GM12878 (cell line): Measurements from ENCODE around the gene MBOAT1. TPM values are rescaled to one million over a fixed set of nuclear protein-coding genes. Genes with fewer than 3 reads are reported as not detected.

ENCODE experiments used
- ATAC-seq: fragments of 200-7000 bp; cut with Tn5 transposase; 3 replicates; pipeline ENCODE4 v1.9.1; 2020; ENCODE audit warnings: mild to moderate bottlenecking, moderate library complexity
- BruUV-seq: library from RNA; stranded (reverse); fragments of 400-500 nt; replicated peaks from 2 replicates; lab custom pipeline; 2021; lab: Mats Ljungman, UMichigan
- CTCF ChIA-PET: fragments of 300-600 bp; sonication (Branson Sonifier 250); formaldehyde crosslinking; extraction: SDS; loops from one replicate; lab custom pipeline; 2021; ENCODE audit warnings: inconsistent platforms; lab: Yijun Ruan, JAX
- POLR2A ChIA-PET: fragments of 350-600 bp; formaldehyde crosslinking; extraction: SDS; loops from one replicate; lab custom pipeline; 2021; ENCODE audit warnings: inconsistent platforms; lab: Charles Lee
- RAD21 ChIA-PET: fragments of 300-600 bp; sonication (Branson Sonifier 250); formaldehyde crosslinking; loops from one replicate; lab custom pipeline; 2023; ENCODE audit warnings: antibody characterized with exemption; ENCODE audit not compliant: unreplicated experiment; lab: Charles Lee
- SMC1A ChIA-PET: fragments of 300-600 bp; sonication (Branson Sonifier 250); formaldehyde crosslinking; loops from one replicate; lab custom pipeline; 2023; ENCODE audit not compliant: unreplicated experiment, uncharacterized antibody; lab: Charles Lee
- DNase-seq: peaks from one replicate; pipeline ENCODE4 v3.0.0-alpha.2; 2011; ENCODE audit warnings: low read depth, low spot score
- FAIRE-seq: peaks from 3 replicates; lab custom pipeline; 2011; peaks lifted over from hg19 to GRCh38; lab: Jason Lieb, UNC
- H2AFZ ChIP-seq: 2 replicates; pipeline ENCODE4 v1.6.0; 2011; ENCODE audit warnings: low read depth, low read length, control low read depth; ENCODE audit not compliant: control insufficient read depth
- H3K27ac ChIP-seq: 2 replicates; pipeline ENCODE4 v1.5.1; 2011; ENCODE audit warnings: control low read depth; ENCODE audit not compliant: control insufficient read depth, insufficient read depth
- H3K27me3 ChIP-seq, 2 experiments: replicated peaks in 1 of 2; 2 replicates each; pipeline versions ENCODE4 v1.6.0 to v1.6.1; 2011; ENCODE audit warnings: low read length in 1 of 2; ENCODE audit not compliant: control insufficient read depth in 2 of 2, insufficient read depth in 2 of 2
- H3K36me3 ChIP-seq, 2 experiments: 2 replicates each; pipeline ENCODE4 v1.5.1; 2011; ENCODE audit warnings: low read length in 1 of 2; ENCODE audit not compliant: control insufficient read depth in 2 of 2, insufficient read depth in 2 of 2
- H3K4me1 ChIP-seq: 2 replicates; pipeline ENCODE4 v1.6.1; 2011; ENCODE audit warnings: mild to moderate bottlenecking, low read length, moderate library complexity, mixed read lengths; ENCODE audit not compliant: control insufficient read depth, insufficient read depth
- H3K4me2 ChIP-seq: 2 replicates; pipeline ENCODE4 v1.6.0; 2011; ENCODE audit warnings: control low read depth; ENCODE audit not compliant: control insufficient read depth, insufficient read depth
- H3K4me3 ChIP-seq: fragments of 200-600 bp; sonication (generic); 2 replicates; pipeline ENCODE4 v1.5.1; 2016
- H3K79me2 ChIP-seq: 2 replicates; pipeline ENCODE4 v1.6.0; 2011; ENCODE audit warnings: low read length; ENCODE audit not compliant: control insufficient read depth, insufficient read depth
- H3K9ac ChIP-seq: 2 replicates; pipeline ENCODE4 v1.8.0; 2011; ENCODE audit warnings: low read length, control low read depth, mixed read lengths; ENCODE audit not compliant: control insufficient read depth, insufficient read depth
- H3K9me3 ChIP-seq: replicated peaks from 3 replicates; pipeline ENCODE4 v1.5.1; 2011; ENCODE audit warnings: mild to moderate bottlenecking, low read length; ENCODE audit not compliant: control insufficient read depth, insufficient read depth
- H4K20me1 ChIP-seq: 2 replicates; pipeline ENCODE4 v1.6.0; 2011; ENCODE audit not compliant: control insufficient read depth, insufficient read depth
- BRCA1 ChIP-seq: IDR thresholded peaks from 2 replicates; pipeline ENCODE4 v1.6.1; 2011; ENCODE audit warnings: low read depth, low read length, improper control_type of control experiment
- HDAC2 ChIP-seq: fragments of 200-600 bp; sonication (generic); IDR thresholded peaks from 2 replicates; pipeline ENCODE4 v1.6.1; 2017
- IKZF1 ChIP-seq: fragments of 450-650 bp; conservative IDR thresholded peaks from 2 replicates; pipeline ENCODE4 v1.6.1; 2017; ENCODE audit warnings: antibody characterized with exemption, mild to moderate bottlenecking
- KDM1A ChIP-seq: fragments of 200-600 bp; sonication (generic); IDR thresholded peaks from 2 replicates; pipeline ENCODE4 v1.6.1; 2016; ENCODE audit warnings: borderline replicate concordance
- MXI1 ChIP-seq: fragments of 150-350 bp; IDR thresholded peaks from 2 replicates; pipeline ENCODE4 v1.6.1; 2011; ENCODE audit warnings: low read depth, mild to moderate bottlenecking, inconsistent platforms, low read length, improper control_type of control experiment
- MYC ChIP-seq: IDR thresholded peaks from 2 replicates; pipeline ENCODE4 v1.6.1; 2011; ENCODE audit warnings: mild to moderate bottlenecking, low read length, moderate library complexity, inconsistent platforms; ENCODE audit not compliant: insufficient read depth, insufficient replicate concordance, insufficient read length, severe bottlenecking
- NFYB ChIP-seq: IDR thresholded peaks from 2 replicates; pipeline ENCODE4 v1.6.1; 2011; ENCODE audit warnings: low read depth, mild to moderate bottlenecking, low read length, improper control_type of control experiment, moderate library complexity; ENCODE audit not compliant: insufficient read depth
- RBBP5 ChIP-seq: fragments of 200-600 bp; sonication (generic); conservative IDR thresholded peaks from 2 replicates; pipeline ENCODE4 v1.6.1; 2016
- SMAD1 ChIP-seq: fragments of 450-650 bp; IDR thresholded peaks from 2 replicates; pipeline ENCODE4 v1.6.1; 2018; ENCODE audit warnings: mild to moderate bottlenecking, low read depth; ENCODE audit not compliant: partially characterized antibody
- SMARCA5 ChIP-seq: fragments of 450-650 bp; IDR thresholded peaks from 2 replicates; pipeline ENCODE4 v1.6.1; 2017; ENCODE audit warnings: mild to moderate bottlenecking
- SP1 ChIP-seq: IDR thresholded peaks from one replicate; pipeline ENCODE4 v1.6.1; 2011; ENCODE audit warnings: low read depth, low read length
- WRNIP1 ChIP-seq: IDR thresholded peaks from 2 replicates; pipeline ENCODE4 v1.6.1; 2011; ENCODE audit warnings: low read depth, low read length, improper control_type of control experiment, borderline replicate concordance
- YBX1 ChIP-seq: fragments of 450-650 bp; IDR thresholded peaks from 2 replicates; pipeline ENCODE4 v1.6.1; 2016; ENCODE audit warnings: antibody characterized with exemption
- ZBTB33 ChIP-seq: fragments of 450-650 bp; IDR thresholded peaks from 2 replicates; pipeline ENCODE4 v1.6.1; 2017; ENCODE audit warnings: mild to moderate bottlenecking
- ZNF274 ChIP-seq: IDR thresholded peaks from one replicate; pipeline ENCODE4 v1.8.0; 2011; ENCODE audit not compliant: insufficient read length, insufficient read depth
- WGBS: methylation state at CpG from one replicate; pipeline ENCODE4 v1.1.6; 2016; ENCODE audit warnings: low lambda C conversion rate; ENCODE audit not compliant: insufficient replicate concordance, insufficient coverage; ENCODE audit errors: missing lambda C conversion rate; 5-methylcytosine and 5-hydroxymethylcytosine counted together
- in situ Hi-C: fragments of 300-500 bp; cut with MboI; formaldehyde crosslinking; loops from 9 replicates; pipeline ENCODE4 v1.14.3; 2018; ENCODE audit warnings: mixed read lengths
- intact Hi-C: fragments of 100-400 bp; cut with micrococcal nuclease; formaldehyde crosslinking; loops from one replicate; pipeline ENCODE4 v1.14.2; 2022; ENCODE audit not compliant: unreplicated experiment
- polyA plus RNA-seq, 11 experiments: library from polyadenylated mRNA; depleted of rRNA in 4 of 11; unstranded in 6 of 11; stranded (reverse) in 5 of 11; fragments of >200 nt; fragmentation: Nextera tagmentation in 4 of 11; fragmentation: Illumina TruSeq in 1 of 11; extraction: Ambion mirVana in 4 of 11; extraction: Trizol in 1 of 11; gene quantifications; 1 replicate in 1 of 11; 2 replicates in 10 of 11; pipeline versions ENCODE4 v1.2.1 to v1.2.3, GENCODE V29; 2011 to 2016; ENCODE audit warnings: inconsistent platforms in 2 of 11, missing spikeins in 2 of 11, low read depth in 1 of 11
- total RNA-seq, 4 experiments: library from RNA; depleted of rRNA in 3 of 4; stranded (reverse); fragments of >200 nt in 3 of 4; fragmentation: Illumina TruSeq in 1 of 4; extraction: Trizol in 1 of 4; gene quantifications; 2 replicates each; pipeline versions ENCODE4 v1.2.1 to v1.2.3, GENCODE V29; 2013 to 2021
- TF ChIP-seq, protein P1 (sequence below): fragments of 150-350 bp; IDR thresholded peaks from 2 replicates; pipeline ENCODE4 v1.6.1; 2014; ENCODE audit warnings: mild to moderate bottlenecking, low read depth, low read length

Gene MBOAT1
- total and polyA plus RNA-seq, 10 of the 15 experiments (the other 5 are each of a cell fraction or from before 2014, with no cell fraction given): 0.39 to 21.0 (median 11.6) TPM

GRCh38 chr6:20241102-20241501 is 28.8 kb upstream of the MBOAT1 start:
- ATAC-seq: no peak
- WGBS: 83% methylated on average over 2 of the region's 2 CpGs
- H3K36me3 ChIP-seq: no peaks in the 10 kb centered on the region
- intact Hi-C loops: no loop called here
- H2AFZ ChIP-seq: no peak overlapping the region
- H3K27ac ChIP-seq: no peak overlapping the region
- no TSS peak for BruUV-seq
- no peak for FAIRE-seq
- no peaks in the 10 kb centered on the region for H4K20me1 ChIP-seq
- POLR2A ChIA-PET: no interaction called here
- RAD21 ChIA-PET: no interaction called here
- no peaks in the 10 kb centered on the region for H3K9me3 ChIP-seq
- H3K4me2 ChIP-seq: no peak overlapping the region
- in situ Hi-C loops: no loop called here
- no peaks in the 10 kb centered on the region for H3K27me3 ChIP-seq
- no peak overlapping the region for H3K4me3 ChIP-seq
- CTCF ChIA-PET: no interaction called here
- no peak overlapping the region for H3K9ac ChIP-seq
- TF ChIP-seq SMAD1 (no peak), NFYB (no peak), IKZF1 (no peak), WRNIP1 (no peak), ZNF274 (no peak), KDM1A (no peak), MYC (no peak), HDAC2 (no peak), MXI1 (no peak), RBBP5 (no peak), BRCA1 (no peak), ZBTB33 (no peak), SMARCA5 (no peak), SP1 (no peak), YBX1 (no peak)
- TF ChIP-seq, protein P1, sequence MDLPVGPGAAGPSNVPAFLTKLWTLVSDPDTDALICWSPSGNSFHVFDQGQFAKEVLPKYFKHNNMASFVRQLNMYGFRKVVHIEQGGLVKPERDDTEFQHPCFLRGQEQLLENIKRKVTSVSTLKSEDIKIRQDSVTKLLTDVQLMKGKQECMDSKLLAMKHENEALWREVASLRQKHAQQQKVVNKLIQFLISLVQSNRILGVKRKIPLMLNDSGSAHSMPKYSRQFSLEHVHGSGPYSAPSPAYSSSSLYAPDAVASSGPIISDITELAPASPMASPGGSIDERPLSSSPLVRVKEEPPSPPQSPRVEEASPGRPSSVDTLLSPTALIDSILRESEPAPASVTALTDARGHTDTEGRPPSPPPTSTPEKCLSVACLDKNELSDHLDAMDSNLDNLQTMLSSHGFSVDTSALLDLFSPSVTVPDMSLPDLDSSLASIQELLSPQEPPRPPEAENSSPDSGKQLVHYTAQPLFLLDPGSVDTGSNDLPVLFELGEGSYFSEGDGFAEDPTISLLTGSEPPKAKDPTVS: no peak
- H3K79me2 ChIP-seq: no peaks in the 10 kb centered on the region
- SMC1A ChIA-PET: interaction anchor here (0.8 kb wide), 1 partner anchor 145 kb away, joined by 3 read pairs; no protein-coding TSS in a partner anchor
- no peaks in the 10 kb centered on the region for H3K4me1 ChIP-seq
- no peak for DNase-seq
